GM12878 (cell line): Measurements from ENCODE around the gene AP4S1. TPM values are rescaled to one million over a fixed set of nuclear protein-coding genes. Genes with fewer than 3 reads are reported as not detected.

Source experiments
- ATAC-seq: fragments of 200-7000 bp; cut with Tn5 transposase; 3 replicates; pipeline ENCODE4 v1.9.1; 2020; ENCODE audit warnings: mild to moderate bottlenecking, moderate library complexity
- BruUV-seq: library from RNA; stranded (reverse); fragments of 400-500 nt; replicated peaks from 2 replicates; lab custom pipeline; 2021; lab: Mats Ljungman, UMichigan
- CTCF ChIA-PET: fragments of 300-600 bp; sonication (Branson Sonifier 250); formaldehyde crosslinking; extraction: SDS; loops from one replicate; lab custom pipeline; 2021; ENCODE audit warnings: inconsistent platforms; lab: Yijun Ruan, JAX
- POLR2A ChIA-PET: fragments of 350-600 bp; formaldehyde crosslinking; extraction: SDS; loops from one replicate; lab custom pipeline; 2021; ENCODE audit warnings: inconsistent platforms; lab: Charles Lee
- RAD21 ChIA-PET: fragments of 300-600 bp; sonication (Branson Sonifier 250); formaldehyde crosslinking; loops from one replicate; lab custom pipeline; 2023; ENCODE audit warnings: antibody characterized with exemption; ENCODE audit not compliant: unreplicated experiment; lab: Charles Lee
- SMC1A ChIA-PET: fragments of 300-600 bp; sonication (Branson Sonifier 250); formaldehyde crosslinking; loops from one replicate; lab custom pipeline; 2023; ENCODE audit not compliant: unreplicated experiment, uncharacterized antibody; lab: Charles Lee
- DNase-seq: peaks from one replicate; pipeline ENCODE4 v3.0.0-alpha.2; 2011; ENCODE audit warnings: low read depth, low spot score
- FAIRE-seq: peaks from 3 replicates; lab custom pipeline; 2011; peaks lifted over from hg19 to GRCh38; lab: Jason Lieb, UNC
- H2AFZ ChIP-seq: 2 replicates; pipeline ENCODE4 v1.6.0; 2011; ENCODE audit warnings: low read depth, low read length, control low read depth; ENCODE audit not compliant: control insufficient read depth
- H3K27ac ChIP-seq: 2 replicates; pipeline ENCODE4 v1.5.1; 2011; ENCODE audit warnings: control low read depth; ENCODE audit not compliant: control insufficient read depth, insufficient read depth
- H3K27me3 ChIP-seq, 2 experiments: replicated peaks in 1 of 2; 2 replicates each; pipeline versions ENCODE4 v1.6.0 to v1.6.1; 2011; ENCODE audit warnings: low read length in 1 of 2; ENCODE audit not compliant: control insufficient read depth in 2 of 2, insufficient read depth in 2 of 2
- H3K36me3 ChIP-seq, 2 experiments: 2 replicates each; pipeline ENCODE4 v1.5.1; 2011; ENCODE audit warnings: low read length in 1 of 2; ENCODE audit not compliant: control insufficient read depth in 2 of 2, insufficient read depth in 2 of 2
- H3K4me1 ChIP-seq: 2 replicates; pipeline ENCODE4 v1.6.1; 2011; ENCODE audit warnings: mild to moderate bottlenecking, low read length, moderate library complexity, mixed read lengths; ENCODE audit not compliant: control insufficient read depth, insufficient read depth
- H3K4me2 ChIP-seq: 2 replicates; pipeline ENCODE4 v1.6.0; 2011; ENCODE audit warnings: control low read depth; ENCODE audit not compliant: control insufficient read depth, insufficient read depth
- H3K4me3 ChIP-seq: fragments of 200-600 bp; sonication (generic); 2 replicates; pipeline ENCODE4 v1.5.1; 2016
- H3K79me2 ChIP-seq: 2 replicates; pipeline ENCODE4 v1.6.0; 2011; ENCODE audit warnings: low read length; ENCODE audit not compliant: control insufficient read depth, insufficient read depth
- H3K9ac ChIP-seq: 2 replicates; pipeline ENCODE4 v1.8.0; 2011; ENCODE audit warnings: low read length, control low read depth, mixed read lengths; ENCODE audit not compliant: control insufficient read depth, insufficient read depth
- H3K9me3 ChIP-seq: replicated peaks from 3 replicates; pipeline ENCODE4 v1.5.1; 2011; ENCODE audit warnings: mild to moderate bottlenecking, low read length; ENCODE audit not compliant: control insufficient read depth, insufficient read depth
- H4K20me1 ChIP-seq: 2 replicates; pipeline ENCODE4 v1.6.0; 2011; ENCODE audit not compliant: control insufficient read depth, insufficient read depth
- HDAC2 ChIP-seq: fragments of 200-600 bp; sonication (generic); IDR thresholded peaks from 2 replicates; pipeline ENCODE4 v1.6.1; 2017
- IKZF2 ChIP-seq, 2 experiments: fragments of 450-650 bp; IDR thresholded peaks; 2 replicates each; pipeline ENCODE4 v1.6.1; 2017; ENCODE audit warnings: mild to moderate bottlenecking in 2 of 2, moderate library complexity in 2 of 2
- POLR2A ChIP-seq: IDR thresholded peaks from 2 replicates; pipeline ENCODE4 v1.6.1; 2011; ENCODE audit warnings: low read depth, mild to moderate bottlenecking, low read length
- POLR2AphosphoS5 ChIP-seq: IDR thresholded peaks from 2 replicates; pipeline ENCODE4 v1.6.1; 2011; ENCODE audit warnings: mild to moderate bottlenecking, low read length, inconsistent platforms
- SPI1 ChIP-seq: IDR thresholded peaks from 2 replicates; pipeline ENCODE4 v1.6.1; 2011; ENCODE audit warnings: low read depth, mild to moderate bottlenecking, low read length, moderate library complexity, borderline replicate concordance; ENCODE audit not compliant: insufficient read depth
- SUPT20H ChIP-seq: IDR thresholded peaks from 2 replicates; pipeline ENCODE4 v1.6.1; 2011; ENCODE audit warnings: low read depth, mild to moderate bottlenecking, low read length, moderate library complexity, borderline replicate concordance; ENCODE audit not compliant: control insufficient read depth
- TAF1 ChIP-seq: IDR thresholded peaks from 2 replicates; pipeline ENCODE4 v1.6.1; 2011; ENCODE audit warnings: mild to moderate bottlenecking, low read depth, low read length, borderline replicate concordance
- TBL1XR1 ChIP-seq: IDR thresholded peaks from 2 replicates; pipeline ENCODE4 v1.6.1; 2012; ENCODE audit warnings: low read depth, low read length, improper control_type of control experiment
- YBX1 ChIP-seq: fragments of 450-650 bp; IDR thresholded peaks from 2 replicates; pipeline ENCODE4 v1.6.1; 2016; ENCODE audit warnings: antibody characterized with exemption
- YY1 ChIP-seq: IDR thresholded peaks from 2 replicates; pipeline ENCODE4 v1.6.1; 2011; ENCODE audit warnings: low read depth, mild to moderate bottlenecking, low read length
- ZBED1 ChIP-seq: IDR thresholded peaks from 2 replicates; pipeline ENCODE4 v1.6.1; 2016; ENCODE audit warnings: borderline replicate concordance
- ZNF592 ChIP-seq: fragments of 450-650 bp; IDR thresholded peaks from 2 replicates; pipeline ENCODE4 v1.6.1; 2017; ENCODE audit warnings: mild to moderate bottlenecking, moderate library complexity
- WGBS: methylation state at CpG from one replicate; pipeline ENCODE4 v1.1.6; 2016; ENCODE audit warnings: low lambda C conversion rate; ENCODE audit not compliant: insufficient replicate concordance, insufficient coverage; ENCODE audit errors: missing lambda C conversion rate; 5-methylcytosine and 5-hydroxymethylcytosine counted together
- in situ Hi-C: fragments of 300-500 bp; cut with MboI; formaldehyde crosslinking; loops from 9 replicates; pipeline ENCODE4 v1.14.3; 2018; ENCODE audit warnings: mixed read lengths
- intact Hi-C: fragments of 100-400 bp; cut with micrococcal nuclease; formaldehyde crosslinking; loops from one replicate; pipeline ENCODE4 v1.14.2; 2022; ENCODE audit not compliant: unreplicated experiment
- polyA plus RNA-seq, 11 experiments: library from polyadenylated mRNA; depleted of rRNA in 4 of 11; unstranded in 6 of 11; stranded (reverse) in 5 of 11; fragments of >200 nt; fragmentation: Nextera tagmentation in 4 of 11; fragmentation: Illumina TruSeq in 1 of 11; extraction: Ambion mirVana in 4 of 11; extraction: Trizol in 1 of 11; gene quantifications; 1 replicate in 1 of 11; 2 replicates in 10 of 11; pipeline versions ENCODE4 v1.2.1 to v1.2.3, GENCODE V29; 2011 to 2016; ENCODE audit warnings: inconsistent platforms in 2 of 11, missing spikeins in 2 of 11, low read depth in 1 of 11
- total RNA-seq, 4 experiments: library from RNA; depleted of rRNA in 3 of 4; stranded (reverse); fragments of >200 nt in 3 of 4; fragmentation: Illumina TruSeq in 1 of 4; extraction: Trizol in 1 of 4; gene quantifications; 2 replicates each; pipeline versions ENCODE4 v1.2.1 to v1.2.3, GENCODE V29; 2013 to 2021

AP4S1 gene
- total and polyA plus RNA-seq, 10 of the 15 experiments (the other 5 are each of a cell fraction or from before 2014, with no cell fraction given), result 3.6 to 9.0 (median 5.7) TPM

- Histone ChIP-seq H3K4me1 (peaks cover 11% of the 10 kb centered on the region), H3K79me2 (peaks cover 50% of the 10 kb centered on the region), H3K9me3 (no peaks in the 10 kb centered on the region; the same call in 2 of the 3 replicates), H3K27me3 (no peaks in the 10 kb centered on the region), H3K4me2 (peak within 1 kb of the TSS; percentile 65), H2AFZ (peak within 1 kb of the TSS; percentile 89), H3K4me3 (peak within 1 kb of the TSS; percentile 92), H3K36me3 (no peaks in the 10 kb centered on the region; a peak in 1 of 4 replicates), H3K27ac (peak within 1 kb of the TSS; percentile 93), H3K9ac (peak within 1 kb of the TSS; percentile 94), H4K20me1 (no peaks in the 10 kb centered on the region)
- in situ Hi-C loops (no loop called here), intact Hi-C loops (no loop called here)
- under 1% methylated on average over 26 of the region's 31 CpGs for WGBS
- ChIA-PET SMC1A (interaction anchor here (0.9 to 1.7 kb wide), 4 partner anchors 12 to 49 kb away, joined by 3 to 8 read pairs (median 6); no protein-coding TSS in a partner anchor), POLR2A (interaction anchor here (0.6 to 3.6 kb wide), 11 partner anchors 8 to 405 kb away, joined by 3 to 13 read pairs (median 4); partner anchors contain the start of gene SCFD1), CTCF (interaction anchor here (1.9 to 2.5 kb wide), 2 partner anchors 12 to 45 kb away, joined by 6 to 9 read pairs; no protein-coding TSS in a partner anchor), RAD21 (interaction anchor here (0.7 to 1.9 kb wide), 8 partner anchors 12 to 182 kb away, joined by 3 to 8 read pairs (median 3); partner anchors contain the start of gene HECTD1)
- no peak for FAIRE-seq
- no peak for DNase-seq
- no TSS peak for BruUV-seq
- ATAC-seq, result no peak; the same call in 2 of the 3 replicates
- TF ChIP-seq YBX1 (no peak), TBL1XR1 (0 out of 2 replicates have a peak, but pooled peaks have one; percentile 21), SUPT20H (no peak), ZBED1 (0 out of 2 replicates have a peak, but pooled peaks have one; percentile 10), POLR2AphosphoS5 (peak; percentile 19; the same call in 1 of the 2 replicates), HDAC2 (no peak), ZNF592 (no peak), YY1 (peak; percentile 92), IKZF2 (IDR thresholded peaks at IDR 0.05) (no peak), TAF1 (peak; percentile 42; the same call in 1 of the 2 replicates), POLR2A (peak; percentile 75), SPI1 (0 out of 2 replicates have a peak, but pooled peaks have one; percentile 1)
These were observed 614 bp downstream of the AP4S1 start, which contains the start of gene STRN3 for GRCh38 chr14:31026077-31026449. STRN3 (minus strand) TSS chr14:31026379; CDS start chr14:31026185, 194 bp downstream.
